Stimulated activated CD8-positive, alpha-beta memory T cell treated with anti-CD3 and anti-CD28 coated beads, Interleukin-4, amount 100 ng/mL, for 1 hour (primary cell): ENCODE measurements around the gene RAMP1.
"Not testable (repeated sequence)": the region's sequence is repeated elsewhere in the genome, so short reads cannot be mapped to it uniquely, and the experiment has no call there.

Experiments used
- DNase-seq, 2 donors: peaks; one replicate each; pipeline ENCODE4 v3.0.0-alpha.2; 2020; ENCODE audit warnings: low read depth in 2 of 2, low spot score in 1 of 2

Gene RAMP1

GRCh38 chr2:237863102-237863511 is 3.7 kb downstream of the RAMP1 start:
- DNase-seq = no peak

DNA sequence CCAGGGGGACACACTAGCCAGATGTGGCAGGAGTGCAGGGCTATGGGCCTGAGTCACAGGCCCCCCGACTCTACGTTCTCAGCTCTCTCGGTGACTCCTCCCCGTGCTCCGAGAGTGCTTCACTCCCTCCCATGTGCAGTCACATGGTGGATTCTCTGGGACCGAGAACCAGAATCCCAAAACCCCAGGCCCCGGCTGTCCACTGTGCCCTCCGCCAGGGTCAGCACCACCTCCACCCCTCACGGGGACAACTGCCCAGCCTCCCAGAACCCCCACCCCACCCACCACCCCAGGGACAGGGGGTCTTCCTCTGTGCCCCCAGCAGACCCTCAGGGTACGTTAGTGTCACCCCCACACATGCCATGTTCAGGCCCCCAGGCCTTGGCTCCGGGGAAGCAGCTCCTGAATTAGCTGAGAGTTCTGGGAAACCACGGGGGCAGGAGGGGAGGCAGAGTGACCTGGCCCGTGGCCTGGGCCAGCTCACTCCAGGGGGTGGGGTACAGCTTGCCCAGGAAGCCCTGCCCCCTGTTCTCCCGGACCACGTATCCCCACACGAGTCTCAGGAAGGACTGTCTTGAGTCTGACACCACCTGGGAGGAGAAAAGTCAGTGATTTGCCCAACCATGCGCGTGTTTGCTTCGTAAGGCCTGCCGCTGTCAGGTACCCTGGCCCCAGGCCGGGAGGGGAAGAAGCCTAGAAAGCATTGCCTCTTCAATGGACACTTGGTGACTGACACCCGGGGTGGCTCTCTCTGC is 4.4 kb downstream of the RAMP1 start:
- no peak for DNase-seq

DNA sequence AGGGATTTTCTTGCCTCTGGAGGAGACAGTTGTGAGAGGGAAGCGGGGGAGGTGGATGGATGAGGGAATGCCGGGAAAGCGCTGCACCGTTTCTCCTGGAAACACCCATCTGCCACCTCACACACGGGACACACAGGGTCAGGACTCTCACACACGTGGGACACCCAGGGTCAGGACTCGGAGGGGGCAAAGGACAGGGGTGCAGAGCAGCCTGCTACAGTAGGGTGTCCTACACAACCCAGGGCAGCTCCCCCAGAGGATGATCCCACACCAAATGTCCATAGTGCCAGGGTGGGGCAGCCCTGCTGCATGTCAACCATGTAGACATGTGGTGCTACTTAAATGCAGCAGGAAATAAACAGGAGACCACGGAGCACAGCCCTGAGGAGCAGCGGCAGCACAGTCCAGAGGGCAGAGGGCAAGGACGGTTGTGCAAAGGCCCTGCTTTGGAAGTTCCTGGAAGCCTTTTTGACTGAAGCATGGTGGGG is 5.1 kb downstream of the RAMP1 start:
- no peak for DNase-seq

DNA sequence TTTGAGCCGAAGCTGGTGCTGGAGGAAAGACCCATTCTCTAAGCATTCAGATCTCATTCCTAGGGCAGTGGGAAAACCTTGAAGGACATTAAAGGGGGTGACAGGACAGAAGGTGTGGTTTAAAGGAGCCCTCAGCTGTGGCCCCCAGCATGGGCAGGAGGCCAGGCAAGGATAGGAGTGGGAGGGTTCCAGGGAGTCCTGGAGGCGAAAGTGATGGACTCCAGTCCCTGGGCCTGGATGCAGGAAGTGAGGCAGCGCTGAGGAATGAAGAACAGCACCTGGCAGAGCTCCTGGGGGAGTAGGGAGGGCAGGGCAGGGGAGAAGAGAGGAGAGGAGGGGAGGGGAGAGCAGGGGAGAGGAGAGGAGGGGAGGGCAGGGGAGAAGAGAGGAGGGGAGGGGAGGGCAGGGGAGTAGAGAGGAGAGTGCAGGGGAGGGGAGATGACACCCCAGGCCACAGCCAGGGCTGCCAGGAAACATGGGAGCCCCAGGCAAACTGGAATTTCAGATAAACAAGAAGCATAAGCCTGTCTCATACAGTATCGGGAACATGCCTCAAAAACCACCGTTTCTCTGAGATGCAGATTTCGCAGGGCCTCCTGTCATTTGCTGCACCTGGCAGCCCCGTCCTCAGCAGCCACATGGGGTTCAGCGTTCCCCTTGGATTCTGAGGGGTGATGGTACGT is 5.7 kb downstream of the RAMP1 start:
- no peak for DNase-seq

GRCh38 chr2:237865623-237866041 is 6.2 kb downstream of the RAMP1 start:
- no peak for DNase-seq

GRCh38 chr2:237866101-237866621 is 6.7 kb downstream of the RAMP1 start:
- no peak for DNase-seq

DNA sequence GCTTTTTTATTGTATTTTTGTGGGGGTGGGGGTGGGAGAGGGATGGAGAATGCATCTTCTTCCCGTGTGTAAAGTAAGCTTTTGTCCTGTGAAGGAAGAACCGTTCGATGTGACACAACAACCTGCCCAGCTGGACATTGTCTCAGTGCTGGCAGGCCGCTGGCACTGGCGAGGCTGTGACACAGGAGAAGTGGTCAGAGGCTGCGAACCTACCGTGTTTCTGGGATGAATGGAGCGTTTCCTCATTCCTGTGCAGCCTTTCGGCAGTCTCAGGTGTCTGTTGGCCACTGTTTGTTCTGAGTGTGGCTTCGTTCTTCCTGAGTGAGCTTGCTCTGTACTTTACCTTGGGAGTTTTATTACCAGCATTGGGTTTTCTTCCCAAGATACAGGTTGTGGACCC is 8.0 kb downstream of the RAMP1 start:
- no peak for DNase-seq

DNA sequence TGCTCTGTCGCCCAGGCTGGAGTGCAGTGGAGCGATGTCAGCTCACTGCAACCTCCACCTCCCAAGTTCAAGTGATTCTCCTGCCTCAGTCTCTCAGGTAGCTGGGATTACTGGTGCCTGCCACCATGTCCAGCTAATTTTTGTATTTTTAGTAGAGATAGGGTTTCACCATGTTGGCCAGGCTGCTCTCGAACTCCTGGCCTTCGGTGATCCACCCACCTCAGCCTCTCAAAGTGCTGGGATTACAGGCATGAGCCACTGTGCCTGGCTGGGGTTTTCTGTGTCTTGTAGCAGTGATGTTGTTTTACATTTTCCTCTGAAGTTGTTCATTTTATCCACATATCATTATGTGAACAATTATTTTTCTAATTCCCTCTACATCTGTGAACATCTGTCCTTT is 8.7 kb downstream of the RAMP1 start:
- not testable (repeated sequence) for DNase-seq

DNA sequence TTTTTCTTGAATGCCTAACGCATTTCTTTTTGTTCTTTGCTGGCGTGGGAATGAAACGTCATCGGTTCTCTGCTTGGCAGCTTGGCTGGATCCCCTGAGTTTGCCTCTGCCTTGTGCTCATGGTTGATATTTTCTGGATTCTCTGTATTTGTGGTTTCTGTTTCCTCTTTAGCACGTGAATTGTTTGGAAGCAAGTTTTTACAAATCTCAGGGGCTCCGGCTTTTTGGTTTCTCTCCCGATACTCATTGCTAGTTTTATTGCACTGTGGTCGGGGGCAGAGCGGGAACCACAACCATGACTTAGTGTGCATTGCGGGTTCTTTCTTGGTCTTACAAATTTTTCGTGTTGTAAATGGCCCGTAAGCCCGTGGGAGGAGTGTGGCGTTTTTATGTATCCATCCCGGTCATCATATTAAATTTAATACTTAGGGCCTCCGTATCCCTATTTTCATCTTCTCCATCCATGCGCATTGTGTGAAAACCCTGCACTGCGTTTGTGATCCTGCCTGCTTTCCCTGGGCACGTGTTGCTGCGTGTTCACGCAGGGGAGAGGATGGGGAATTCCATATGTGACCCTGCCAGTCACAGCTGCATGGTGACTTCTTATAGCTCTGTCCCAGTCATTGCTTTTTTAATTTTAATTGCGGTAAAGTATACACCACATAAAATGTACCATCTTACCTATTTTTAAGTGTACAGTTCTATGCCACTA is 9.4 kb downstream of the RAMP1 start:
- no peak for DNase-seq

DNA sequence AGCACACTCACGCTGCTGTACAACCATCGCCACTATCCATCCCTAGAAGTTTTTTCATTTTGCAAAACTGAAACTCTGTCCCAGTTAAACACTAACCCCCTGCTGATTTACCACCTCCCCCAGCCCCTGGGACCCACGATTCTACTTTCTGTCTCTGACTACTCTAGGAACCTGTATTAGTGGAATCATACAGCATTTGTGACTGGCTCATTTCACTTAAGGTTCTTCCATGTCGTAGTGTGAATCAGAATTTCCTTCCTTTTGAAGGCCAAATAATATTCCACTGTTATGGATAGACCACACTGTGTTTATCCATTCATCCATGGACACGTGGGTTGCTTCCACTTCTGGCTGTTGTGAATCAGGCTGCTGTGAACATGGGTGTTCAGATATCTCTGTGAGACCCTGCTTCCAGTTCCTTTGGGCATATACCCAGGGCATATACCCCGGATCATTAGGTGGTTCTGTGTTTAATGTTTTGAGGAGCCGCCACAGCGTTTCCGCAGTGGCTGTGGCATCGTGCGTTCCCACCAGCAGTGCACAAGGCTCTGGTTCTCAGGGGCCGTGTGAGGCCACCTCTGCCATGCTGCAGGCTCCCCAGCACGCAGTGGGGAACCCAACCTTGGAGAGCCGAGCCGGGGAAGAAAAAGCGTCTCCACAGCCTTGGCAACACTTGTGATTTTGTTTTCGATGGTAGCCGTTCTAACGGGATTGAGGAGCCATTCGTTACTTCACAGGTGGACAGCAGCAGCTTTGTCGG is 10.1 kb downstream of the RAMP1 start:
- no peak for DNase-seq

GRCh38 chr2:237870126-237870525 is 10.7 kb downstream of the RAMP1 start:
- DNase-seq = no peak

- DNase-seq = no peak
Measured at GRCh38 chr2:237870754-237871651, 11.6 kb downstream of the RAMP1 start.

DNA sequence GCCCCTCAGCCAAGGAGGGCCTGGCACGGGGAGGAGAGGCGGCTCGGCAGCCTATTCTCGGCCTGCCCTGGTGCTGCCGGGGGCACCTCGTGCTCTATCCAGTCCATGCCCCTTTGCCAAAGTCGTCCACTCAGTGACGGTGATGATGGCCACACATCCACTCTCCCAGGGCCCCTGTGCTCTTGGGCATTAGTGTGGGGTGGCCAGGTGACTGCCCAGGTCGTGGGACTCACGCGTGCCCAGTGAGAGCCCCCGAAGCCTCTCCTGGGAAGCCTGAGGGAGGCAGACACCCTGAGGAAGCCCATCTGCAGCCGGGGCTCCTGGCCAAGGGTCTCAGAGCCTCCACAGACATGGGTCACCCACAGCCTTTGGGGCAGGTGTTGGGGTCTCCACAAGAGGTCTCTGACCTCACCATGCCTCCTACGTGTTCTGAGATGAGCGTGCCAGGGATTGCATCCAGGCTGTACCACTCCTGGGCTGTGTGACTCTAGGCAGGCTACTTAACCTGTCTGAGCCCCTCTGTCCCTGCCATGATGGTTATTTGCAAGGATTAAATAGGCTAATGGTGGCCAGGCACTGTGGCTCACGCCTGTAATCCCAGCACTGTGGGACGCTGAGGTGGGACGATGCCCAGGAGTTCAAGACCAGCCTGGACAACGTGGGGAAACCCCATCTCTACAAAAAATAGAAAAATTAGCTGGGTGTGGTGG is 12.9 kb downstream of the RAMP1 start:
- DNase-seq = no peak

DNA sequence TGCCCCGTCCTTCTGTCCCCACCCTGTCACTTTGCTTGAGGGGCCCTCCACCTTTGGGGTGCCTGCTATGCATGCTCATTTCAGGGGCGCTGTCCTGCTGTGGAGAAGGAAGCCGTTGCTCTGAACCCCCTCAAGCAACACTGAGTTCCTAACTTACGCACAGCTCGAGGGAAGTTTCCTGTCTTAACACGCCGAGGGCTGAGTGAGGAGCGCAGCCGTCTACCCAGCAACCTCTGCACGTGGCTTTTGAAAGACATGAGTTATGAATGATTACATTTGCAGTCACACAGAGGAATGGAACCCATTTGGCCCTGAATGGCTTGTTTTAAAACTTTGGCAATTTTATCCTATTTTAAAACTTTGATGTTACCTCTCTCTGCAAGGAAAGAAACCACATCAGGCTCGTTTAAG is 14.0 kb downstream of the RAMP1 start:
- no peak for DNase-seq

- DNase-seq = no peak
Measured at GRCh38 chr2:237873897-237874551, 14.6 kb downstream of the RAMP1 start.

DNA sequence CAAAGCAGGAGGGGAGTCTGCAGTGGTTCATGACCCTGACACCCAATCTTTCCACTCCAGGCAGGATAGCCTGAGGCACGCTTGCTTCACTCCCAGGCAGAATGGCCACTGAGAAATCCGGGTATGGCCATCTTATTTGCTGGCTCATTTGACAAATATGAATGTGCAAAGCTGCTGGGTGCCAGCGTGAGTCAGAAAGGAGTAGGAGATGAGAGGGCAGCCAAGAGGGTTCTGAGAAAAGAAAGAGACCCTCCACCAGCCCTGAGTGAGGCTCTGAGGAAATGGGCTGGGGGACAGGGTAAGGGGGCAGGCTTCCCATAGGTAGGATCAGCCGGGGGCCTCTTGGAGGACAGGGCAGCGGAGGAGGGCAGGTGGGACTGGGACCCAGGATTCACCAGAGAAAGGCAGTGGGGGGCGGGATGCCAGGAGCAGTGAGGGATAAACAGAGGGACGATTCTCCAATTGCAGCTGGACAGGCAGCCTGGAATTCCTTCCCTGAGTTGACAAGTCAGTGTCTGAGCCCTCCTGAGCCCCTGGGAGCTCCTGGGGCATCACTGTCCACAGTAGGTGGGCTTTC is 15.2 kb downstream of the RAMP1 start:
- DNase-seq = no peak

DNA sequence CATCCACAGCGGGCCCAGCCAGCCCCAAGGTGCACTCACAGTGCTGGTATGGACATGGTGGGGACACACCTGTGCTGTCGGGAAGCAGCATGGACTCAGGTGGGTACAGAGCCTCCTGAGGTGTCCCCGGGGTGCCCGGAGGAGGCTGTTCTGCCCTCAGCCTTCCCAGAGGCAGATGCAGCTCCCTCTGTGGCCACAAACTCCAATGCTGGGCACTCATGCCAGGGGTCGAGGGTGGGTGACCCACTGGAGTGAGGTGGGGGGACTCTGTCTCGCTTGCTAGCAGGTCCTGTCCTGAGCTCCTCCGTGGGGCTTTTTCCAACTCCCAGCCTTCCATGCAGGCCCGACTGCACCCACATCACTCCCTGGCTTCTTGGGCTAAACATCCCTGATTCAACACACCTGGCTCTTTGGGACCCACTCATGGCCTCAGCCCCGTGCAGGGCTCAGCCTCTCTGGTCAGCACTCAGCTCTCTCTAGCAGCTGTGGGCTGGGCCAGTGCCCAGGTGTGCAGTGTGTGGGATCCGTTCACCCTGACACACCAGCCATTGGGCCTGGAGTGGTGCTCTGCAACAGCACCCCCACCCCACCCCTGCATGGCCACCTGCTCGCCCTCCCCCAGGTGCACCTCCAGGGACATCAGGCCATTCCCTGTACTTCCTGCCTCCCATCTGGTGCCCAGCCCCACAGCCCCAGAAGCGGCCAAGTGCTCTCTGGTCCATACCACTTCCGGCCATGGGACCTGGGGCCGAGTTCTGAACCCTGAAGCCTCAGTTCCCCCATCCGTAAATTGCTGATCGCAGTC is 16.0 kb downstream of the RAMP1 start:
- no peak for DNase-seq

DNA sequence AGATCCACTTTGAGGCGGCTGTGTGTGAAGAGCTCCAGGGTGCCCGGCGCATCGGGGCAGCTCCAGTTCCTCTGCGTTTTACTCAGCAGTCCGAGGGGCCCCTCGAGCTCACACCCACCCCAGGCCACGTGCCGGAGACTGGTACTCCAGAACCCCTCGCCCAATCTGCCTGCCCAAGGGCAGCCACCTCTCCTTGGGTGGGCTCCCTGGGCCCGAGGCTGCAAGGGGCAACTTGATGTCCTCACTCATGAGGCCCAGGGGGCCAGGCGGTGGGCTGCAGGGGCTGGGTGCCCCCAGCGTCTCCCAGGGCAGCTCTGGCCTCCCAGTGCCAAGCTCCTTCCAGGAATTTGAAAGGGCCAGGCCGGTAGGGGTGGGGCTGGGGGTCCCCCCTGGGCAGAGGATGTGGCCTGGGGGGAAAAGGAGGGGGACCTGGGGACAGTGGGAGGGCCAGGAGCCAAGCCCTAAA is 16.7 kb downstream of the RAMP1 start:
- DNase-seq = no peak
